K562 (cell line): ENCODE results near the gene CFL1. TPM values are rescaled to one million over a fixed set of nuclear protein-coding genes. Genes with fewer than 3 reads are reported as not detected.

Experiments used
- ATAC-seq: fragments of 200-7000 bp; cut with Tn5 transposase; 3 replicates; pipeline ENCODE4 v1.9.1; 2020; ENCODE audit warnings: moderate library complexity
- BruUV-seq: library from RNA; stranded (reverse); fragments of 400-500 nt; replicated peaks from 2 replicates; lab custom pipeline; 2021; lab: Mats Ljungman, UMichigan
- CTCF ChIA-PET: fragments of 300-600 bp; formaldehyde crosslinking; extraction: SDS; loops from one replicate; lab custom pipeline; 2021; ENCODE audit warnings: low intra/inter-chr PET ratio; lab: Yijun Ruan, JAX
- POLR2A ChIA-PET: fragments of 300-600, 350-650 bp; sonication (Branson Sonifier 250); formaldehyde crosslinking; extraction: SDS; loops from one replicate; lab custom pipeline; 2021; ENCODE audit warnings: antibody characterized with exemption, inconsistent platforms; lab: Yijun Ruan, JAX
- DNase-seq, 4 experiments: peaks; one replicate each; pipeline versions ENCODE4 v3.0.0 to v3.0.0-alpha.2; 2011 to 2018; ENCODE audit warnings: low spot score in 3 of 4, mixed read lengths in 3 of 4; ENCODE audit errors: extremely low read depth in 1 of 4
- FAIRE-seq: peaks from 2 replicates; lab custom pipeline; 2011; peaks lifted over from hg19 to GRCh38; lab: Jason Lieb, UNC
- H2AFZ ChIP-seq: 2 replicates; pipeline ENCODE4 v1.6.0; 2011; ENCODE audit warnings: low read depth, low read length, control low read depth, inconsistent platforms
- H3K27ac ChIP-seq: fragments of 200-600 bp; 3 replicates; pipeline ENCODE4 v1.8.0; 2011; ENCODE audit warnings: low read depth, mild to moderate bottlenecking, control low read depth, inconsistent platforms, low read length, moderate library complexity, mixed read lengths; ENCODE audit errors: extremely low read depth
- H3K27me3 ChIP-seq, 2 experiments: fragments of 300-600 bp in 1 of 2; 2 replicates in 1 of 2; 3 replicates in 1 of 2; pipeline versions ENCODE4 v1.6.0 to v1.8.0; 2011; ENCODE audit warnings: inconsistent platforms in 2 of 2, low read length in 2 of 2, mild to moderate bottlenecking in 1 of 2, mixed read lengths in 1 of 2, moderate library complexity in 1 of 2; ENCODE audit not compliant: control insufficient read depth in 2 of 2, insufficient read depth in 2 of 2
- H3K36me3 ChIP-seq: fragments of 300-600 bp; 3 replicates; pipeline ENCODE4 v1.8.0; 2011; ENCODE audit warnings: mild to moderate bottlenecking, low read length, inconsistent platforms; ENCODE audit not compliant: control insufficient read depth, insufficient read depth
- H3K4me1 ChIP-seq, 2 experiments: fragments of 200-600 bp in 1 of 2; replicated peaks in 1 of 2; 2 replicates in 1 of 2; 3 replicates in 1 of 2; pipeline versions ENCODE4 v1.5.1 to v1.8.0; 2011; ENCODE audit warnings: inconsistent platforms in 2 of 2, low read length in 2 of 2, mild to moderate bottlenecking in 1 of 2, mixed read lengths in 1 of 2, moderate library complexity in 1 of 2; ENCODE audit not compliant: control insufficient read depth in 2 of 2, insufficient read depth in 2 of 2
- H3K4me2 ChIP-seq: 2 replicates; pipeline ENCODE4 v1.6.1; 2011; ENCODE audit warnings: low read length, control low read depth, inconsistent platforms, mixed read lengths; ENCODE audit not compliant: insufficient read depth
- H3K4me3 ChIP-seq: fragments of 200-600 bp; sonication (generic), shearing (Covaris generic); 2 replicates; pipeline ENCODE4 v1.5.1; 2016; ENCODE audit warnings: control low read depth, inconsistent platforms
- H3K79me2 ChIP-seq: fragments of 200-600 bp; 3 replicates; pipeline ENCODE4 v1.8.0; 2011; ENCODE audit warnings: low read length, inconsistent platforms; ENCODE audit not compliant: control insufficient read depth, insufficient read depth
- H3K9ac ChIP-seq, 2 experiments: 2 replicates each; pipeline versions ENCODE4 v1.6.0 to v1.6.1; 2011; ENCODE audit warnings: low read depth in 2 of 2, low read length in 2 of 2, control low read depth in 1 of 2, inconsistent platforms in 1 of 2, mild to moderate bottlenecking in 1 of 2, mixed read lengths in 1 of 2; ENCODE audit not compliant: insufficient read depth in 1 of 2
- H3K9me1 ChIP-seq: one replicate; pipeline ENCODE4 v1.6.0; 2011; ENCODE audit warnings: inconsistent platforms, mild to moderate bottlenecking, low read length, moderate library complexity; ENCODE audit not compliant: control insufficient read depth, insufficient read depth
- H3K9me3 ChIP-seq: replicated peaks from 2 replicates; pipeline ENCODE4 v1.5.1; 2011; ENCODE audit warnings: low read depth, low read length, inconsistent platforms; ENCODE audit not compliant: control insufficient read depth, insufficient read depth
- H4K20me1 ChIP-seq: replicated peaks from 2 replicates; pipeline ENCODE4 v1.6.1; 2011; ENCODE audit warnings: low read length, inconsistent platforms, mixed read lengths; ENCODE audit not compliant: control insufficient read depth, insufficient read depth
- E2F6 ChIP-seq, 2 experiments: IDR thresholded peaks; 2 replicates each; pipeline ENCODE4 v1.6.1; 2011; ENCODE audit warnings: borderline replicate concordance in 1 of 2, control low read depth in 1 of 2, low read depth in 1 of 2, low read length in 1 of 2, mild to moderate bottlenecking in 1 of 2, mixed read lengths in 1 of 2, moderate library complexity in 1 of 2; ENCODE audit not compliant: insufficient read depth in 1 of 2, insufficient read length in 1 of 2, poor library complexity in 1 of 2, severe bottlenecking in 1 of 2; ENCODE audit errors: extremely low read depth in 1 of 2
- ELK3 ChIP-seq: fragments of 450-650 bp; formaldehyde crosslinking; IDR thresholded peaks from 2 replicates; pipeline ENCODE4 v1.4.0; 2020; ENCODE audit warnings: mild to moderate bottlenecking
- FOXP1 ChIP-seq: sonication (generic); formaldehyde crosslinking; IDR thresholded peaks from 2 replicates; pipeline ENCODE4 v1.8.0; 2022; ENCODE audit warnings: mild to moderate bottlenecking, missing genetic modification reagents
- HMG20A ChIP-seq: fragments of 450-650 bp; formaldehyde crosslinking; conservative IDR thresholded peaks from 2 replicates; pipeline ENCODE4 v1.4.0; 2020; ENCODE audit warnings: mild to moderate bottlenecking, mixed read lengths
- TBL1XR1 ChIP-seq, 2 experiments: IDR thresholded peaks; 2 replicates each; pipeline ENCODE4 v1.6.1; 2012; ENCODE audit warnings: improper control_type of control experiment in 2 of 2, low read length in 2 of 2, mild to moderate bottlenecking in 1 of 2
- ZNF518B ChIP-seq: fragments of 250-450 bp; sonication (Bioruptor Pico); IDR thresholded peaks from 2 replicates; pipeline ENCODE4 v1.5.0; 2021; ENCODE audit warnings: mild to moderate bottlenecking, moderate library complexity
- ZNF589 ChIP-seq: fragments of 200-800 bp; sonication (Bioruptor generic); IDR thresholded peaks from 2 replicates; pipeline ENCODE4 v1.6.1; 2016; ENCODE audit warnings: low read depth, missing genetic modification characterization, missing compliant biosample characterization
- WGBS: fragments of 100-300 bp; shearing (Covaris generic); methylation state at CpG from one replicate; pipeline ENCODE4 v1.1.6; 2016; ENCODE audit warnings: low coverage, mixed read lengths; ENCODE audit not compliant: insufficient coverage; ENCODE audit errors: missing lambda C conversion rate; 5-methylcytosine and 5-hydroxymethylcytosine counted together
- in situ Hi-C: fragments of 300-500 bp; cut with MboI; formaldehyde crosslinking; loops from 4 replicates; pipeline ENCODE4 v1.15.0; 2018; ENCODE audit warnings: inconsistent platforms, mixed read lengths
- intact Hi-C: fragments of 100-400 bp; cut with micrococcal nuclease; formaldehyde crosslinking; loops from 2 replicates; pipeline ENCODE4 v1.14.2; 2022
- polyA plus RNA-seq, 8 experiments: library from polyadenylated mRNA; depleted of rRNA in 4 of 8; stranded (reverse) in 5 of 8; unstranded in 3 of 8; fragments of >200 nt; fragmentation: Nextera tagmentation in 2 of 8; fragmentation: Illumina TruSeq in 1 of 8; extraction: Ambion mirVana in 2 of 8; extraction: Trizol in 1 of 8; gene quantifications; 2 replicates each; pipeline versions ENCODE4 v1.2.1 to v1.2.3, GENCODE V29; 2011 to 2014; ENCODE audit warnings: inconsistent platforms in 1 of 8, missing spikeins in 1 of 8
- total RNA-seq, 7 experiments: library from RNA; depleted of rRNA in 6 of 7; stranded (reverse); fragments of >200 nt in 6 of 7; fragmentation: Illumina TruSeq in 2 of 7; extraction: Trizol in 2 of 7; gene quantifications; 2 replicates each; pipeline versions ENCODE4 v1.2.1 to v1.2.3, GENCODE V29; 2011 to 2021; ENCODE audit warnings: low replicate concordance in 1 of 7
- TF ChIP-seq, protein P1 (sequence below): sonication (generic); formaldehyde crosslinking; IDR thresholded peaks from 2 replicates; pipeline ENCODE4 v1.8.0; 2022; ENCODE audit warnings: mild to moderate bottlenecking, low read depth, missing genetic modification reagents

The CFL1 gene
- total and polyA plus RNA-seq, 9 of the 15 experiments (the other 6 are each of a cell fraction or from before 2014, with no cell fraction given): 105 to 1,101 (median 859) TPM

GRCh38 chr11:65873318-65874156 lies 15.6 kb upstream of the CFL1 start:
- no peaks in the 10 kb centered on the region for H3K9me3 ChIP-seq
- H3K9ac ChIP-seq: peak overlapping the region; percentile 59 to 92
- H2AFZ ChIP-seq: peak overlapping the region; percentile 97
- H3K27ac ChIP-seq: peak overlapping the region; percentile 73
- intact Hi-C loops (no loop called here), in situ Hi-C loops (no loop called here)
- no peaks in the 10 kb centered on the region for H3K36me3 ChIP-seq
- 10% methylated on average over 43 of the region's 54 CpGs for WGBS
- FAIRE-seq (peak; percentile 91), DNase-seq (peak; percentile 92 to 98 (median 97)), ATAC-seq (peak; percentile 86)
- peak overlapping the region; percentile 97 for H3K4me2 ChIP-seq
- H3K4me1 ChIP-seq: peaks cover 11 to 42% of the 10 kb centered on the region in 2 experiments
- no peaks in the 10 kb centered on the region for H4K20me1 ChIP-seq
- BruUV-seq: TSS peak; percentile 87
- no peaks in the 10 kb centered on the region for H3K79me2 ChIP-seq
- no peaks in the 10 kb centered on the region for H3K27me3 ChIP-seq
- ChIA-PET CTCF (no interaction called here), POLR2A (interaction anchor here (0.5 to 1.4 kb wide), 14 partner anchors 8 to 450 kb away, joined by 3 to 13 read pairs (median 4); partner anchors contain the start of genes CCDC85B, FIBP, FOSL1 and MUS81)
- H3K4me3 ChIP-seq: peak overlapping the region; percentile 46
- H3K9me1 ChIP-seq: no peaks in the 10 kb centered on the region
- no peak for TF ChIP-seq ZNF589 (CRISPR knock-in tag)
- TF ChIP-seq, protein P1, sequence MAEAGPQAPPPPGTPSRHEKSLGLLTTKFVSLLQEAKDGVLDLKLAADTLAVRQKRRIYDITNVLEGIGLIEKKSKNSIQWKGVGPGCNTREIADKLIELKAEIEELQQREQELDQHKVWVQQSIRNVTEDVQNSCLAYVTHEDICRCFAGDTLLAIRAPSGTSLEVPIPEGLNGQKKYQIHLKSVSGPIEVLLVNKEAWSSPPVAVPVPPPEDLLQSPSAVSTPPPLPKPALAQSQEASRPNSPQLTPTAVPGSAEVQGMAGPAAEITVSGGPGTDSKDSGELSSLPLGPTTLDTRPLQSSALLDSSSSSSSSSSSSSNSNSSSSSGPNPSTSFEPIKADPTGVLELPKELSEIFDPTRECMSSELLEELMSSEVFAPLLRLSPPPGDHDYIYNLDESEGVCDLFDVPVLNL (CRISPR knock-in tag): no peak; the same call in 1 of the 2 replicates
- no peak for TF ChIP-seq TBL1XR1 (IDR thresholded peaks at IDR 0.05; ENCODE audit: low read length in 2 of 2)
- no peak for TF ChIP-seq HMG20A (CRISPR knock-in tag)
- TF ChIP-seq ELK3 (CRISPR knock-in tag): no peak
- TF ChIP-seq ZNF518B: no peak
- TF ChIP-seq E2F6 (IDR thresholded peaks at IDR 0.05; ENCODE audit: borderline replicate concordance in 1 of 2, extremely low read depth in 1 of 2, insufficient read depth in 1 of 2, insufficient read length in 1 of 2, low read depth in 1 of 2, low read length in 1 of 2, poor library complexity in 1 of 2, severe bottlenecking in 1 of 2): peak; percentile 28 to 76
- TF ChIP-seq FOXP1: no peak; the same call in 1 of the 2 replicates
